HG03045 (cell line): ENCODE results near the gene CLEC4M.

ENCODE experiments used
- ATAC-seq: cut with Tn5 transposase; IDR thresholded peaks from one replicate; pipeline ENCODE4 v1.9.1; 2021; ENCODE audit warnings: mild to moderate bottlenecking, moderate library complexity; ENCODE audit not compliant: unreplicated experiment

Gene CLEC4M

GRCh38 chr19:7762719-7763293 lies at the start of gene CLEC4M:
CLEC4M (plus strand) TSS chr19:7763243; CDS start chr19:7763267, 24 bp downstream.
- ATAC-seq, result no peak

- no peak for ATAC-seq
Observed at GRCh38 chr19:7715671-7716070, 47.4 kb upstream of the CLEC4M start.

GRCh38 chr19:7716762-7717161 lies 46.3 kb upstream of the CLEC4M start:
- no peak for ATAC-seq

- no peak for ATAC-seq
Observed at GRCh38 chr19:7718668-7719067, 44.4 kb upstream of the CLEC4M start.

GRCh38 chr19:7720351-7720750 lies 42.7 kb upstream of the CLEC4M start:
- ATAC-seq, result no peak

GRCh38 chr19:7722231-7722651 lies 40.8 kb upstream of the CLEC4M start:
- ATAC-seq, result no peak

GRCh38 chr19:7725791-7726190 lies 37.3 kb upstream of the CLEC4M start:
- ATAC-seq, result no peak

- no peak for ATAC-seq
Observed at GRCh38 chr19:7729211-7729610, 33.8 kb upstream of the CLEC4M start.

- ATAC-seq, result no peak
Observed at GRCh38 chr19:7729831-7730285, 33.2 kb upstream of the CLEC4M start.

- no peak for ATAC-seq
Observed at GRCh38 chr19:7730286-7731217, 32.5 kb upstream of the CLEC4M start.

- no peak for ATAC-seq
Observed at GRCh38 chr19:7731218-7731595, 31.8 kb upstream of the CLEC4M start.

- ATAC-seq, result no peak
Observed at GRCh38 chr19:7731615-7732014, 31.4 kb upstream of the CLEC4M start.

- ATAC-seq, result no peak
Observed at GRCh38 chr19:7732045-7732444, 31.0 kb upstream of the CLEC4M start, which contains the start of gene CLEC4G. CLEC4G (minus strand) TSS chr19:7732110; CDS start chr19:7732102, 8 bp downstream.

- no peak for ATAC-seq
Observed at GRCh38 chr19:7733376-7733775, 29.7 kb upstream of the CLEC4M start.

GRCh38 chr19:7734220-7735203 lies 28.5 kb upstream of the CLEC4M start:
- no peak for ATAC-seq

GRCh38 chr19:7736148-7736547 lies 26.9 kb upstream of the CLEC4M start:
- ATAC-seq, result no peak

GRCh38 chr19:7737215-7737614 lies 25.8 kb upstream of the CLEC4M start:
- no peak for ATAC-seq

- no peak for ATAC-seq
Observed at GRCh38 chr19:7738023-7738422, 25.0 kb upstream of the CLEC4M start.

- no peak for ATAC-seq
Observed at GRCh38 chr19:7739211-7739755, 23.8 kb upstream of the CLEC4M start.

GRCh38 chr19:7739801-7740681 lies 23.0 kb upstream of the CLEC4M start:
- ATAC-seq, result no peak
